Renal pelvis (tissue), 3 donors: ENCODE measurements around the gene TRMT5. TPM values are rescaled to one million over a fixed set of nuclear protein-coding genes. Genes with fewer than 3 reads are reported as not detected.

Experiments used
- polyA plus RNA-seq, 3 donors: library from polyadenylated mRNA; unstranded; fragments of 120-200 nt; gene quantifications; one replicate each; pipeline ENCODE4 v1.2.1, GENCODE V29; 2013; ENCODE audit not compliant: insufficient read length in 3 of 3

TRMT5 gene
- polyA plus RNA-seq, 3 donors: 19.4 to 24.8 (median 20.5) TPM

Other genes with a start within 250 kb of the TRMT5 start
- 10 to 100 TPM; 39.7 to 46.2 (median 40.3) TPM for gene MNAT1, start 246.3 kb downstream of the TRMT5 start, polyA plus RNA-seq
- 10 to 100 TPM; 17.3 to 28.7 (median 22.7) TPM for gene SLC38A6, start 166 bp upstream of the TRMT5 start, polyA plus RNA-seq